ENCODE data around the gene EPHA7.

GRCh38 chr6:93295631-93296030 is 123.7 kb downstream of the EPHA7 start:
- TF ChIP-seq CTCF (IDR thresholded peaks at IDR 0.05) (no peak), POLR2A (IDR thresholded peaks at IDR 0.05) (no peak), POLR2AphosphoS5 (IDR thresholded peaks at IDR 0.05) (no peak)

All from breast epithelium (tissue), 3 donors.